ENCODE results near the gene DCTN3. TPM values are rescaled to one million over a fixed set of nuclear protein-coding genes. Genes with fewer than 3 reads are reported as not detected.

DCTN3 gene
- 10 to 100 TPM; 39.8 to 86.3 TPM for total RNA-seq
- 10 to 100 TPM; 66.0 to 74.6 TPM for polyA plus RNA-seq
- long read RNA-seq, donor 1, transcript DCTN3-201 (7 exons, 808 nt), result major isoform, 58 of 92 reads
- long read RNA-seq, donor 1, transcript DCTN3-208 (3 exons, 688 nt), result minor isoform, 5 of 92 reads
- long read RNA-seq, donor 1, partial matches to known transcripts, result 22 of 92 reads
- long read RNA-seq, donor 1, other reads (novel, unspliced or antisense), result 0 of 92 reads
- long read RNA-seq, donor 2, transcript DCTN3-201 (7 exons, 808 nt), result major isoform, 27 of 35 reads
- long read RNA-seq, donor 2, partial matches to known transcripts, result 5 of 35 reads
- long read RNA-seq, donor 2, other reads (novel, unspliced or antisense), result 0 of 35 reads
- long read RNA-seq, donor 3, transcript DCTN3-201 (7 exons, 808 nt), result major isoform, 31 of 47 reads
- long read RNA-seq, donor 3, partial matches to known transcripts, result 11 of 47 reads
- long read RNA-seq, donor 3, other reads (novel, unspliced or antisense), result 0 of 47 reads
- long read RNA-seq, donor 4, transcript DCTN3-201 (7 exons, 808 nt), result major isoform, 26 of 40 reads
- long read RNA-seq, donor 4, transcript DCTN3-208 (3 exons, 688 nt), result minor isoform, 5 of 40 reads
- long read RNA-seq, donor 4, partial matches to known transcripts, result 5 of 40 reads
- long read RNA-seq, donor 4, other reads (novel, unspliced or antisense), result 0 of 40 reads
- long read RNA-seq, donor 5, transcript DCTN3-208 (3 exons, 688 nt), result minor isoform, 8 of 105 reads
- long read RNA-seq, donor 5, transcript DCTN3-201 (7 exons, 808 nt), result major isoform, 66 of 105 reads
- long read RNA-seq, donor 5, partial matches to known transcripts, result 21 of 105 reads
- long read RNA-seq, donor 5, other reads (novel, unspliced or antisense), result 0 of 105 reads

DNA sequence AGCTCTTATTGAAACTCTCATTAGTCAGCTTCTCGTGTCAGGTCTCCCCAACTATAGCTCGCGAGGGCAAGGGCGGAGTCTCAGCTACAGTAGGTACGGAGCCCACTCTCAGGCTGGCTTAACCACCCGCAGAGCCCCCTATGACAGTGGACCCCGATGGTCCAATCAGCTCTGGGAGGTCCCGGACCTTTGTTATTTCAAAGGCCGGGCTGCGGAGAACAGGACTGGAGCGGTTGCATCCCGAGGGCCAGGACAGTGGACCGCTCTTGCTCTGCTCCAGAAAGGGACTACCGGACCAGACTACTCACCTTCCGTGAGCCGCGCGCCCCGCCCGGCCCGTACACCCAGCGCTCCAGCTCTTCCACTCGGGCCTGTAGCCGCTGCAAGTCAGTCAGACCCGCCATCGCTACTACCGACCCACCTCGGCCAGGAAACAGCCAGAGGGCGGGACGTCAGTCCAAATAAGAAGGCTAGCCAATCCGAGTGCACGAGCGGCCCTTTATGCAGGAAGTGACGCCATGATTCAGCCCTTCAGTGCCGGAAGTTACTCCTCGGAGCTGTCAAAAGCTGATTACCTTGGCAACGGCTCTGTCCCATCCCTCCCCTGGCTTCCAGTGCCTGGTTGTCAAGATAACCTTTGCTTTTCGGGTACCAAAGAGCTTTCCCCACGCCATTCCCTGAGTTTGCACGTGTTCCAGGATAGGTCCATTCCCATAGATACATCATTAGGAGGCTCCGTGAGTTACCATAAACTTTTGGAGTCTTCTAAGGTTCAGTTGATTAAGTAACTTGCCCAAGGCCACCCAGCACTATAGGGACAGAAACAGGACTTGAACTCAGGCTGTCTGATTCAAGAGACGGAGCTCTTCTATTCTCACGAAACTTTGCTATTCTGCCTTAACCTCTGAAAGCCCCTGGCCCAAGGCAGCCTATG is at the start of gene DCTN3:
Gene DCTN3, minus strand, starts transcription at position 435 of the 934 bp plus-strand sequence. Its CDS starts 31 bp downstream, at position 404.
- Histone ChIP-seq H3K36me3 (ENCODE audit: control insufficient read depth in 4 of 4, insufficient read depth in 4 of 4, low read length in 4 of 4) (peaks cover 5 to 24% (median 17%) of the 10 kb centered on the region in 4 donors), H3K27me3 (ENCODE audit: control insufficient read depth in 3 of 3, insufficient read depth in 3 of 3, low read length in 2 of 3) (peaks cover 4 to 38% (median 35%) of the 10 kb centered on the region in 3 donors), H3K4me1 (ENCODE audit: control insufficient read depth in 5 of 5, insufficient read depth in 5 of 5, low read length in 5 of 5) (peaks cover 0 to 13% (median 7%) of the 10 kb centered on the region in 5 donors), H3K27ac (ENCODE audit: low read depth in 1 of 2, low read length in 1 of 2) (peak within 1 kb of the TSS in 1 of 2 donors; percentile 58), H3K9ac (ENCODE audit: insufficient read depth in 1 of 2, low read length in 2 of 2) (peak within 1 kb of the TSS; percentile 51 to 63), H3K9me3 (ENCODE audit: control insufficient read depth in 4 of 4, insufficient read depth in 3 of 4, low read length in 3 of 4) (peaks cover 0 to 6% (median 0%) of the 10 kb centered on the region in 4 donors), H3K4me3 (peak within 1 kb of the TSS; percentile 83)
- WGBS, 2 donors, result 5% methylated on average over 43 of the region's 43 CpGs
- ATAC-seq (ENCODE audit: insufficient read depth, low FRiP score) (peak; percentile 96), DNase-seq (peak; percentile 95 to 97 (median 96))
- TF ChIP-seq, protein P1, sequence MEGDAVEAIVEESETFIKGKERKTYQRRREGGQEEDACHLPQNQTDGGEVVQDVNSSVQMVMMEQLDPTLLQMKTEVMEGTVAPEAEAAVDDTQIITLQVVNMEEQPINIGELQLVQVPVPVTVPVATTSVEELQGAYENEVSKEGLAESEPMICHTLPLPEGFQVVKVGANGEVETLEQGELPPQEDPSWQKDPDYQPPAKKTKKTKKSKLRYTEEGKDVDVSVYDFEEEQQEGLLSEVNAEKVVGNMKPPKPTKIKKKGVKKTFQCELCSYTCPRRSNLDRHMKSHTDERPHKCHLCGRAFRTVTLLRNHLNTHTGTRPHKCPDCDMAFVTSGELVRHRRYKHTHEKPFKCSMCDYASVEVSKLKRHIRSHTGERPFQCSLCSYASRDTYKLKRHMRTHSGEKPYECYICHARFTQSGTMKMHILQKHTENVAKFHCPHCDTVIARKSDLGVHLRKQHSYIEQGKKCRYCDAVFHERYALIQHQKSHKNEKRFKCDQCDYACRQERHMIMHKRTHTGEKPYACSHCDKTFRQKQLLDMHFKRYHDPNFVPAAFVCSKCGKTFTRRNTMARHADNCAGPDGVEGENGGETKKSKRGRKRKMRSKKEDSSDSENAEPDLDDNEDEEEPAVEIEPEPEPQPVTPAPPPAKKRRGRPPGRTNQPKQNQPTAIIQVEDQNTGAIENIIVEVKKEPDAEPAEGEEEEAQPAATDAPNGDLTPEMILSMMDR (IDR thresholded peaks at IDR 0.05; ENCODE audit: control extremely low read depth, extremely low read depth), result no peak

DNA sequence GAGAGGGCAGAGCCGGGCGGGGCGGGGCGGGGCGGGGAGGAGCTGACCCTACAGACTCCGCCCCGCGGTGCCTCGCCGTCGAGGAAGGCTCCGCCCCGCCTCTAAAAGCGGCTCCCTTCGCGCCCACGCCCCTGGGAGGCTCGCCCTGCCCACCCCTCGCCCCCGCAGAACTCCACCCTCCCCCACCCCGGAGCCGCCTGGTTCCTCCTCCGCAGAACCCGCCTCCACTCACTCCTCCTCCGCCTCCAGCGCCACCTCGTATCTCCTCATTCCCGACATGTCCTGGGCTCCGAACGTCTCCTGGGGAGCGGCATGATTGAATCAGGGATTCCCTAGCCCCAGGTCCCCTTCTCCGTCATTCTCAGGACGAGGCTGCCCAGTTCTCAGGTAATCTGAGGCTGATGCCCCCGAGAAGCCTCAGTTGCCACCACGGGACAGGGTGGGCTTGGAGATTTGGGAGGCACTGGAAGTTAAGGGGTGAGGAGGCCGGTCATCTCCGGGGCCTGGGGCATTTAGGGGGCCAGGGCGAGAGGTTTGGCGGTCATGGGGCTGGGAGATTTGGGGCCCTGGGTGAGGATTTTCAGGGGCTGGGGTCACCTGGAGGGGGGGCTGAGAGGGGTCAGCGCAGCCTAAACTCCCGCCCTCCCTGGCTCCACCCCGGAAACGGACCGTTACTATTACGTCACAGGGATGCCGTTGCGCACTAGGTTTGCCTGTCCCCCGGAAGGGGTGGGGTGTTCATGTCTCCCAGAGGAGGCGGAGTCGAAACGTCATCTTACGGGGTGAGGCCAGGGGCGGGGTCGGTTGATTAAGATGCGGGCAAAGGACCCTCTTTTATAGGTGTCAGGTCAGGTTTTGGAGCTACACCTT is 45.3 kb upstream of the DCTN3 start:
- Histone ChIP-seq H3K36me3 (ENCODE audit: control insufficient read depth in 4 of 4, insufficient read depth in 4 of 4, low read length in 4 of 4) (peaks cover 1 to 22% (median 8%) of the 10 kb centered on the region in 4 donors), H3K9me3 (ENCODE audit: control insufficient read depth in 4 of 4, insufficient read depth in 3 of 4, low read length in 3 of 4) (peaks cover 0 to 3% (median 1%) of the 10 kb centered on the region in 4 donors)

More for the DNA sequence above, 45.3 kb upstream of the DCTN3 start:
- Histone ChIP-seq H3K27ac (ENCODE audit: low read depth in 1 of 2, low read length in 1 of 2) (peak overlapping the region; percentile 96), H3K4me3 (peak overlapping the region; percentile 53), H3K4me1 (ENCODE audit: control insufficient read depth in 5 of 5, insufficient read depth in 5 of 5, low read length in 5 of 5) (peaks cover 0 to 7% (median 0%) of the 10 kb centered on the region in 5 donors), H3K9ac (ENCODE audit: insufficient read depth in 1 of 2, low read length in 2 of 2) (peak overlapping the region; percentile 82 to 97), H3K27me3 (ENCODE audit: control insufficient read depth in 3 of 3, insufficient read depth in 3 of 3, low read length in 2 of 3) (no peaks in the 10 kb centered on the region)
- ATAC-seq (ENCODE audit: insufficient read depth, low FRiP score) (peak; percentile 92), DNase-seq (peak; percentile 97 to 98 (median 98))
- WGBS, 2 donors, result 2 to 3% methylated on average over 39 to 55 of the region's 55 CpGs
- TF ChIP-seq, protein P1 (IDR thresholded peaks at IDR 0.05; ENCODE audit: control extremely low read depth, extremely low read depth), result no peak

All from lung (tissue), 16 donors.